Hematopoietic multipotent progenitor cell treated with erythropoietin and hydrocortisone succinate and interleukin-3 and kit ligand, for 6 days (in vitro differentiated cells): ENCODE results near the gene INVS.
"Not testable (repeated sequence)": the region's sequence is repeated elsewhere in the genome, so short reads cannot be mapped to it uniquely, and the experiment has no call there.

Experiments
- DNase-seq: peaks from one replicate; pipeline ENCODE4 v3.0.0-alpha.2; 2015

Gene INVS

GRCh38 chr9:100284247-100284646 lies 185.2 kb downstream of the INVS start:
- no peak for DNase-seq

GRCh38 chr9:100285080-100285479 lies 186.0 kb downstream of the INVS start:
- no peak for DNase-seq

- DNase-seq, result no peak
Measured at GRCh38 chr9:100285601-100286000, 186.6 kb downstream of the INVS start.

- DNase-seq, result no peak
Measured at GRCh38 chr9:100286257-100286656, 187.2 kb downstream of the INVS start.

- no peak for DNase-seq
Measured at GRCh38 chr9:100287186-100287585, 188.1 kb downstream of the INVS start.

- DNase-seq, result no peak
Measured at GRCh38 chr9:100290714-100291113, 191.7 kb downstream of the INVS start.

GRCh38 chr9:100292414-100292813 lies 193.4 kb downstream of the INVS start:
- no peak for DNase-seq

- no peak for DNase-seq
Measured at GRCh38 chr9:100294341-100294740, 195.3 kb downstream of the INVS start.

- peak; percentile 53 for DNase-seq
Measured at GRCh38 chr9:100294806-100295205, 195.8 kb downstream of the INVS start.

GRCh38 chr9:100295240-100295639 lies 196.2 kb downstream of the INVS start:
- DNase-seq, result no peak

- DNase-seq, result no peak
Measured at GRCh38 chr9:100296407-100296806, 197.4 kb downstream of the INVS start.

GRCh38 chr9:100298378-100298777 lies 199.3 kb downstream of the INVS start:
- DNase-seq, result no peak

- no peak for DNase-seq
Measured at GRCh38 chr9:100303747-100304146, 204.7 kb downstream of the INVS start.

GRCh38 chr9:100306283-100306682 lies 207.2 kb downstream of the INVS start:
- DNase-seq, result no peak

GRCh38 chr9:100307080-100307479 lies 208.0 kb downstream of the INVS start:
- no peak for DNase-seq

- DNase-seq, result no peak
Measured at GRCh38 chr9:100308965-100309564, 210.0 kb downstream of the INVS start.

- no peak for DNase-seq
Measured at GRCh38 chr9:100309992-100310391, 210.9 kb downstream of the INVS start.

- no peak for DNase-seq
Measured at GRCh38 chr9:100315561-100315960, 216.5 kb downstream of the INVS start.

GRCh38 chr9:100317706-100318105 lies 218.7 kb downstream of the INVS start:
- peak; percentile 13 for DNase-seq

GRCh38 chr9:100322954-100323536 lies 224.0 kb downstream of the INVS start:
- DNase-seq, result peak; percentile 76

GRCh38 chr9:100324594-100325200 lies 225.7 kb downstream of the INVS start:
- DNase-seq, result peak; percentile 72

- not testable (repeated sequence) for DNase-seq
Measured at GRCh38 chr9:100338736-100339135, 239.7 kb downstream of the INVS start.

GRCh38 chr9:100340224-100340623 lies 241.2 kb downstream of the INVS start:
- DNase-seq, result no peak

GRCh38 chr9:100341889-100342288 lies 242.8 kb downstream of the INVS start:
- no peak for DNase-seq

- no peak for DNase-seq
Measured at GRCh38 chr9:100346836-100347235, 247.8 kb downstream of the INVS start.
